ENCODE data around the gene GLS.
"Not testable (repeated sequence)": the region's sequence is repeated elsewhere in the genome, so short reads cannot be mapped to it uniquely, and the experiment has no call there.

GLS gene

GRCh38 chr2:190950566-190950991 is 70.0 kb downstream of the GLS start:
- no peak for DNase-seq (ENCODE audit: low read depth, low spot score)
- no peak overlapping the region for H3K4me3 ChIP-seq (ENCODE audit: low read length)

GRCh38 chr2:190953257-190953656 is 72.6 kb downstream of the GLS start:
- H3K4me3 ChIP-seq (ENCODE audit: low read length) = no peak overlapping the region
- no peak for DNase-seq (ENCODE audit: low read depth, low spot score)

DNA sequence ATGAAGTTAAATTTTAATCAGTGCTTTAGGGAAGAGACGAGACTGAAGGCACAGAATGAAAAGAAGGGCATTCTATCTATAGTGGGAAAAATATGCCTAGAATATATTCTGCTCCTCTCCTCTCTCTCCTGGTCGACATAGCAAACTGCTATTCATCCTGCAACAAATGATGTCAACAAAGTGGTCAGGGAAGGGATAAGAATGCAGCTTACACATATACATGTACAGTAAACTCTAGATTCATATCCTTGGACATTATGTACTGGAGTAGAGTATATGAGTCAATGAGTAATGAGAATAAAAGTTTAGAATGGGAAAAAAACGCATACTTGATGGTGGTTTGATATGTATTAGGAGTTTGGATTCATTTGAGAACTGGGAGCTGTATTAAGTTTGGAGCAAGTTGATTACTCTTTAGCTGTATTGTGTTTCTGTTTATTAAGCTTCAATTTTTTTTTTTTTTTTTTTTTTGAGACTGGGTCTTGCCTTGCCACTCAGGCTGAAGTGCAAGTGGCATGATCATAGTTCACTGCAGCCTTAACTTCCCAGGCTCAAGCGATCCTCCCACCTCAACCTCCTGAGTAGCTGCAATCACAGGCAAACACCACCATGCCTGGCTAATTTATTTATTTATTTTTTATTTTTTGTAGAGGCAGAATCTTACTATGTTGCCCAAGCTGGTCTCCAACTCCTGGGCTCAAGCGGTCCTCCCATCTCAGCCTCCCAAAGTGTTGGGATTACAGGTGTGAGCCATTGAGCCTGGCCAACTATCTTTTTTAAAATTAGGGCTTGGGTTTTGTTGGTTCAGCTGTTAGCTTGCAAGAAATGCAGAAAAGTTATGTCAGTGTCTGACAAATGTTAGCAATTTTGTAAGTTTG is 79.5 kb downstream of the GLS start:
- no peak overlapping the region for H3K4me3 ChIP-seq (ENCODE audit: low read length)
- no peak for DNase-seq (ENCODE audit: low read depth, low spot score)

GRCh38 chr2:190961117-190961516 is 80.5 kb downstream of the GLS start:
- not testable (repeated sequence) for DNase-seq (ENCODE audit: low read depth, low spot score)

GRCh38 chr2:190961918-190962487 is 81.4 kb downstream of the GLS start:
- DNase-seq (ENCODE audit: low read depth, low spot score) = no peak
- no peak overlapping the region for H3K4me3 ChIP-seq (ENCODE audit: low read length)

More at GRCh38 chr2:190961117-190961516, 80.5 kb downstream of the GLS start:
- H3K4me3 ChIP-seq (ENCODE audit: low read length) = not testable (repeated sequence)

DNA sequence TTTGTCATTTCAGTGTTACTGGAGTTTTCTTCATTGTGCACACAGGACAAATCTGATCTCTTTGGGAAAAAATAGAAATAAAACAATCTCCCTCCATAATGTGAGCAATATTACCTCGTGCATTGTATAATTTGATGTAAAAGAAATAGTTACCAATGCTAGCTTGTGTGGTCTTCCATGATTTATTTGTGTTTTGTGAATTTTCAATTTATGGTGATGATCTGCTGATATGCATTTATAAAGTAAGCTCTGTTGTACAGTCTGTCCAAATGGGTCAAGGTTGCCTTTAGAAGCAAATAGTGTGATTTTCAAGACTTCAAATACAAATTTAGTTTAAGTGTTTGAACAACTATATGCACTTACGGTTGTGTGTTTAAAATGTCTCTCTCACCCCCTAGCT is 82.5 kb downstream of the GLS start:
- no peak overlapping the region for H3K4me3 ChIP-seq (ENCODE audit: low read length)
- DNase-seq (ENCODE audit: low read depth, low spot score) = no peak

- no peak for DNase-seq (ENCODE audit: low read depth, low spot score)
Measured at GRCh38 chr2:190964170-190964795, 83.7 kb downstream of the GLS start.

GRCh38 chr2:190965580-190966222 is 85.1 kb downstream of the GLS start:
- H3K4me3 ChIP-seq (ENCODE audit: low read length) = no peak overlapping the region
- DNase-seq (ENCODE audit: low read depth, low spot score) = no peak

More at GRCh38 chr2:190964170-190964795, 83.7 kb downstream of the GLS start:
- no peak overlapping the region for H3K4me3 ChIP-seq (ENCODE audit: low read length)

- no peak for DNase-seq (ENCODE audit: low read depth, low spot score)
- no peak overlapping the region for H3K4me3 ChIP-seq (ENCODE audit: low read length)
Measured at GRCh38 chr2:190968522-190968921, 87.9 kb downstream of the GLS start.

DNA sequence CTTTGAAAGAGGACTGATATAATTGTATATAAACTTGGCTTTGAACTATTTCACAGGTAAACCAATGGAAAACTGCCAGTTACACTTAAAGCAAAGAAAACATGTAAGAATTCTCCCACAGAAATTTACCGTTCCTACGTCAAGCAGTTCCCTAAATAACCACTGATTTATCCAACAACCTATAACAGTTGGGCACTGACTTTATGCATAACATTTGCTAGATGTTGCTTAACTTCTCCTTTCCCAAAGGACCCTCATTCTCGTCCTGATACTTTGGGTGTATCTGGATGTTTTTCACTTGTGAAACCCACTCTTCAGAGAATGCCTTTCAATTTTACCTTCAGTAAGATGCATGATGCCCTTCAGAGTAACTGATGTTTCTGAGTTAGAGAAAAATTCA is 89.5 kb downstream of the GLS start:
- no peak for DNase-seq (ENCODE audit: low read depth, low spot score)
- H3K4me3 ChIP-seq (ENCODE audit: low read length) = no peak overlapping the region

GRCh38 chr2:190970873-190971506 is 90.4 kb downstream of the GLS start:
- no peak overlapping the region for H3K4me3 ChIP-seq (ENCODE audit: low read length)
- DNase-seq (ENCODE audit: low read depth, low spot score) = no peak

- H3K4me3 ChIP-seq (ENCODE audit: low read length) = no peak overlapping the region
- no peak for DNase-seq (ENCODE audit: low read depth, low spot score)
Measured at GRCh38 chr2:190972213-190972612, 91.6 kb downstream of the GLS start.

DNA sequence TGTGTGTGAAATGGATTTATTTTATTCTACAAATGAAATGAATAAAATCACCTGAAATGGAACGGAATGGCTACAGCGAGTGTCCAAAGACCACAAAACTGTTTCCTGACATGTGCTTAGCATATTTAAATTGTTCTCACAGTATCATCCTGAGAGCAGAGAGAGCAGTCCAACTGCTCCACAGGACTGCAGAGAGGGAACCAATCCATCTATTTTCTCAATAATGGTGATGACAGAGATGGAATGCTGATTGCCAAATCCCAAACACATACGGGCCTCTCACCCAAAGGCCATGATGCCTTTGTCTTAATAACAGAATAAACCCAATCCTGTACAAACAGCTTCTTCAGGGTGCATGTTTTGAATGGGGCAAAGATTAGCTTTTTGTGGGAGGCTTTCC is 92.2 kb downstream of the GLS start:
- H3K4me3 ChIP-seq (ENCODE audit: low read length) = no peak overlapping the region
- DNase-seq (ENCODE audit: low read depth, low spot score) = no peak

- H3K4me3 ChIP-seq (ENCODE audit: low read length) = no peak overlapping the region
Measured at GRCh38 chr2:190973262-190973661, 92.6 kb downstream of the GLS start.

DNA sequence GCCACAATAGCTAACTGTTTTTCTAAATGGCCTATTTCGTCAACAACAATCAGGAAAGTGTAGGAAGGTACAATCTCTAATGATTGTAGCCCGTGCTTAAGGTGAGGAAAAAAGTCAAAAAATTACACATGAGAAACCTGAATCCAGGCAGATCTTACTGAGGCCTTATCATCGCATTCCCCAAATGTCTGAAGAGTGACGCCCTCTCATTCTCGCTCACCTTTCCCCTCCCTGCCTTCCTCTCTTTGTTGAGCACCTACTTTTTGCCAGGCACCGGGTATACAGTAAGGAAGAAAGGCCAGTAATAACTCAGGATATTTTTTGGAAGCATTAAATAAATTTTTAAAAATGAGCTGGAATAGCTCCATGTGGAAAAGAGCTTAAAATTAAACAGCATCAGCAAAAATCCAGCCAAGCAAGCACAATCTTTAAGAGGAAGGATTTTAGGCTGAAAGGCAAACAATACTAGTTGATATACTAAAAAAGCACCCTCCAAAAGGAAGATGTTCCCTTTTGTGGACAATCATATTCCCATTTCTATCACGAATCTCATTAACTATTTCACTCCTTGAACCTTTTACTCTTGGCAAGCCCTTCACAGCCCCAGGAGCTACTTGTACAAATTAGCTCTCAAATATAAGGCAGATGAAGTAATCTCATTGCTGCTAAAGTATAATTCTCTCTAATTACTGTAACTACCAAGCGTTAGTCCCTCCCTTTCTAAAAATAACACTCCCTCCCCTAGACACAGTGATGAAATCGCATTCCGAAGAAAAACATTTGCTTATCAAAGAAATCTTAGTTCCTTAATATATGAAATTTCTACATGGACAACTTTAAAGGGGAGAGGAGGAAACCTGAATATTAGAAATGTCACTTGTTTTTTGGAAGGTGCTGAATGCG is 93.4 kb downstream of the GLS start:
- DNase-seq (ENCODE audit: low read depth, low spot score) = no peak
- no peak overlapping the region for H3K4me3 ChIP-seq (ENCODE audit: low read length)

More at GRCh38 chr2:190973262-190973661, 92.6 kb downstream of the GLS start:
- no peak for DNase-seq (ENCODE audit: low read depth, low spot score)

DNA sequence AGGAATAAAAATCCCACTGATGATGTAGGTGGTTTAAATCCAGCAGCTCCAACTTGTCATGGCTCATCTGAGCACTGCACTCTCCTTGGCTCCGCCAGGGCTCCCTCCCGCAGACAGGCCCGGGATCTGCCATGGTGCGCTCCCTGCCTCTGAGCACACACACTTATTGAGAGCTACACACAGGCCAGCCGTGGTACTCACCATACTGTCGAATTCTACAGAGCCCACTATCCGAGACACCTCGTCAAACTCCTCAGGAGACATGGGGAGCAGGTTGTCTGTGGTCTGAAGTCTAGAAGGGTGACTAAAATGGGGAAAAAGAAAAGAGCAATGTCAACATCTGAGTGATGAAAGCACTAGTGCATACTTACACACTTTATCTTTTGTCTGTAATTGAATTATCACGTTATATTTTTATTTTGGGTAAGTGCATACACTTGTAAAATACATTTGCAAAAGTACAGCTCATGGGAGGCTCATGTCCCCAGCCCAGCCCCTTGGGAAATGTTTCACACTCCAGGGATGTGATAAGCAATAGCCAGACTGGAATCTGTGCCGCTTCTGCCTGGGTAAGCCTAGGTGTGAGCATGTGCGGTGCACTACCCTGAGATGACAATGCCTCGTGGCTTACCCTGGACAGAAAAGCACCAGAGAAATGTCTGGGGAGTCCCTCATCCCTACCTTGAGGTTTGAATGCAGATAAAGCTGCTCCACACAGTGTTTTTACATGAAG is 94.2 kb downstream of the GLS start:
- no peak for DNase-seq (ENCODE audit: low read depth, low spot score)
- no peak overlapping the region for H3K4me3 ChIP-seq (ENCODE audit: low read length)

DNA sequence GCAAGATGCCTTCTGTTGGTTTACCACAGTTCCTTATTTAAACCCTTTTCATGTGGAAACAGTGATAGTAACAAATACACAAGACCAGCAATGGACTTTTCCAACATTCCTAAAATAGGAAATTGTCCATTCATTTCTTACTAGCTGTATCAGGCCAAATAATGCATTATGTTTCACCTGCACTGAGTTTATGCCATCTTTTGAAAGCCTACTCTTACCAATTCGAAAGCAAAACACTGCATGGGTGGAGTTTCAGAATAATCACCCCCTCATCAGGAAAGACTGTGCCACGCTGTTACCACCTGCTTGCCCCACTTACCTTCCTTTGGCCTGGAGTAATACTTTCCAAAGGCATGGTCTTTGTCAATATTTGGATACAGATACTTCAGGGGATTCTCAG is 95.9 kb downstream of the GLS start:
- DNase-seq (ENCODE audit: low read depth, low spot score) = no peak
- no peak overlapping the region for H3K4me3 ChIP-seq (ENCODE audit: low read length)

DNA sequence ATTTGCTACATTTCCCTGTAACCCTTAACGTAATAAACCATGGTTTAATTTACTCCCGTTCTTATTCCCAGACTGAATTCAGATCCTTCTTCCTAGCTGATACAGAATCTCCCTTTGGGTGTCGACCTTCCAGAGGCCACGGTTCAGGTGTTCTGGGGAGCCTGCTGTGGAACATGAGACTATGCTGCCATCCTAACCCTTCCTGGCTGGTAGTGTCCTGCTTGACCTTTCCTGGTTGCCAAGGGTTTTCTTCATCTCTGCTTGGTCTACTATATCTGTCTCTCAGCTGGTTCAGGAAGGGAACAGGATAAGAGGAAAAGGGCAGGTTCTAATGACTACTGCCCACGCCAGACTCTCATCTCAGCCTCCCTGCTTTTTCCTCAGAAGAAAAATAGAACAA is 96.9 kb downstream of the GLS start:
- no peak for DNase-seq (ENCODE audit: low read depth, low spot score)

More for the DNA sequence above, 96.9 kb downstream of the GLS start:
- H3K4me3 ChIP-seq (ENCODE audit: low read length) = no peak overlapping the region

All from Jurkat, Clone E6-1 (cell line).